Fibroblast of lung (primary cell): ENCODE results near the gene ADCY5. TPM values are rescaled to one million over a fixed set of nuclear protein-coding genes. Genes with fewer than 3 reads are reported as not detected.

Experiments used
- DNase-seq, 2 donors: peaks; one replicate each; pipeline versions ENCODE4 v3.0.0 to v3.0.0-alpha.2; 2010; ENCODE audit warnings: low read depth in 2 of 2
- H2AFZ ChIP-seq: 2 replicates; pipeline ENCODE4 v1.5.1; 2012; ENCODE audit warnings: low read length, control low read depth, inconsistent platforms
- H3K27ac ChIP-seq: 2 replicates; pipeline ENCODE4 v1.5.1; 2011; ENCODE audit warnings: low read length, control low read depth; ENCODE audit not compliant: insufficient read depth
- H3K27me3 ChIP-seq: 2 replicates; pipeline ENCODE4 v1.5.1; 2011; ENCODE audit warnings: mild to moderate bottlenecking, low read length; ENCODE audit not compliant: control insufficient read depth, insufficient read depth
- H3K36me3 ChIP-seq: 2 replicates; pipeline ENCODE4 v1.5.1; 2011; ENCODE audit warnings: low read length; ENCODE audit not compliant: control insufficient read depth, insufficient read depth
- H3K4me1 ChIP-seq: 2 replicates; pipeline ENCODE4 v1.5.1; 2011; ENCODE audit warnings: low read length; ENCODE audit not compliant: control insufficient read depth, insufficient read depth; ENCODE audit errors: extremely low read depth
- H3K4me2 ChIP-seq: 2 replicates; pipeline ENCODE4 v1.5.1; 2011; ENCODE audit warnings: low read length, control low read depth; ENCODE audit not compliant: insufficient read depth; ENCODE audit errors: extremely low read depth
- H3K4me3 ChIP-seq, 4 experiments: fragments of 200-600 bp in 1 of 4; sonication (generic) in 1 of 4; replicated peaks in 1 of 4; 2 replicates each; pipeline ENCODE4 v1.5.1; 2011 to 2016; ENCODE audit warnings: low read length in 4 of 4, low read depth in 3 of 4, mild to moderate bottlenecking in 3 of 4, control low read depth in 2 of 4, inconsistent platforms in 1 of 4, mixed read lengths in 1 of 4; ENCODE audit not compliant: insufficient read depth in 1 of 4; ENCODE audit errors: control extremely low read depth in 1 of 4
- H3K79me2 ChIP-seq: 2 replicates; pipeline ENCODE4 v1.5.1; 2012; ENCODE audit warnings: mild to moderate bottlenecking, low read length, inconsistent platforms; ENCODE audit not compliant: control insufficient read depth, insufficient read depth
- H3K9ac ChIP-seq: 2 replicates; pipeline ENCODE4 v1.5.1; 2011; ENCODE audit warnings: mild to moderate bottlenecking, low read length, control low read depth; ENCODE audit not compliant: insufficient read depth
- H3K9me3 ChIP-seq: 2 replicates; pipeline ENCODE4 v1.5.1; 2012; ENCODE audit warnings: low read depth, low read length; ENCODE audit not compliant: control insufficient read depth, insufficient read depth
- H4K20me1 ChIP-seq: 2 replicates; pipeline ENCODE4 v1.5.1; 2011; ENCODE audit warnings: low read length; ENCODE audit not compliant: control insufficient read depth, insufficient read depth; ENCODE audit errors: extremely low read depth
- CTCF ChIP-seq, 2 donors: IDR thresholded peaks in 1 of 2; conservative IDR thresholded peaks in 1 of 2; 1 replicate in 1 of 2; 2 replicates in 1 of 2; pipeline ENCODE4 v1.5.1; 2011 to 2012; ENCODE audit warnings: low read length in 2 of 2, control low read depth in 1 of 2, inconsistent platforms in 1 of 2, low read depth in 1 of 2, mild to moderate bottlenecking in 1 of 2
- EZH2 ChIP-seq: IDR thresholded peaks from 2 replicates; pipeline ENCODE4 v1.5.1; 2012; ENCODE audit warnings: low read length, control low read depth, mild to moderate bottlenecking; ENCODE audit errors: missing control alignments
- polyA plus RNA-seq, 2 donors: library from polyadenylated mRNA; depleted of rRNA in 1 of 2; stranded (reverse) in 1 of 2; unstranded in 1 of 2; fragments of >200 nt; gene quantifications; 2 replicates each; pipeline ENCODE4 v1.2.1, GENCODE V29; 2011 to 2012; ENCODE audit warnings: missing spikeins in 1 of 2
- total RNA-seq: library from RNA; depleted of rRNA; stranded (reverse); fragments of >200 nt; gene quantifications from 2 replicates; pipeline ENCODE4 v1.2.1, GENCODE V29; 2014

The ADCY5 gene
- total and polyA plus RNA-seq, 2 donors (not counting 1 experiment from before 2014, with no cell fraction given), result 0.11 to 0.50 TPM

GRCh38 chr3:123336441-123336851, 112.4 kb downstream of the ADCY5 start:
- H4K20me1 ChIP-seq, result no peaks in the 10 kb centered on the region
- no peaks in the 10 kb centered on the region for H3K4me1 ChIP-seq
- no peak overlapping the region for H3K27ac ChIP-seq
- H3K4me2 ChIP-seq, result no peak overlapping the region
- no peak overlapping the region for H3K9ac ChIP-seq
- DNase-seq, result no peak
- TF ChIP-seq CTCF (conservative IDR thresholded peaks at IDR 0.05 in 1 of 2, IDR thresholded peaks at IDR 0.05 in 1 of 2; ENCODE audit: low read depth in 1 of 2, low read length in 2 of 2), result no peak
- no peak for TF ChIP-seq EZH2
- H3K79me2 ChIP-seq, result no peaks in the 10 kb centered on the region
- H3K27me3 ChIP-seq, result no peaks in the 10 kb centered on the region
- H2AFZ ChIP-seq, result no peak overlapping the region
- H3K9me3 ChIP-seq, result no peaks in the 10 kb centered on the region
- no peaks in the 10 kb centered on the region for H3K36me3 ChIP-seq
- no peak overlapping the region for H3K4me3 ChIP-seq

DNA sequence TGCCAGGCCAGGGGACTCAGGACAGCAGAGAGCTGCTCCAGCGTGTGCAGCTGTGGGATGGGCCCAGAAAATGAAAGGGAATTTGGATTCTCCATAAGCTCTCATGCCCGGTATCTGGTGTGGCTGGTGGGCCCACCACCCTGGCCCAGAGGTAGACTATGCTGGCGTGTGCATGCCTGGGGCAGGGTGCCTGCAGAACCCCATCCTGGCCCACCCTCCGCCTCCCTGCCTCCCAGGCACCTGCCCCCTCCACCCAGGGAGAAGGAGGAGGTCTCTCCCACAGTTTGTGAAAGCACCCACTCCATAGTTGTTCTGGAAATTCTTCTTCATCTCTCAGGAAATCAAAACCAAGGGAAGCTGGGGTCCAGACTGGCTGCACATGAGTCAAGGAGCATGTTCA, 112.9 kb downstream of the ADCY5 start:
- Histone ChIP-seq H3K79me2 (no peaks in the 10 kb centered on the region), H3K9me3 (no peaks in the 10 kb centered on the region), H3K4me2 (no peak overlapping the region), H3K27ac (no peak overlapping the region), H3K27me3 (no peaks in the 10 kb centered on the region), H3K9ac (no peak overlapping the region), H3K4me1 (no peaks in the 10 kb centered on the region), H3K4me3 (no peak overlapping the region), H3K36me3 (no peaks in the 10 kb centered on the region), H2AFZ (no peak overlapping the region), H4K20me1 (no peaks in the 10 kb centered on the region)
- no peak for DNase-seq
- TF ChIP-seq CTCF (conservative IDR thresholded peaks at IDR 0.05 in 1 of 2, IDR thresholded peaks at IDR 0.05 in 1 of 2; ENCODE audit: low read depth in 1 of 2, low read length in 2 of 2) (no peak), EZH2 (no peak)

DNA sequence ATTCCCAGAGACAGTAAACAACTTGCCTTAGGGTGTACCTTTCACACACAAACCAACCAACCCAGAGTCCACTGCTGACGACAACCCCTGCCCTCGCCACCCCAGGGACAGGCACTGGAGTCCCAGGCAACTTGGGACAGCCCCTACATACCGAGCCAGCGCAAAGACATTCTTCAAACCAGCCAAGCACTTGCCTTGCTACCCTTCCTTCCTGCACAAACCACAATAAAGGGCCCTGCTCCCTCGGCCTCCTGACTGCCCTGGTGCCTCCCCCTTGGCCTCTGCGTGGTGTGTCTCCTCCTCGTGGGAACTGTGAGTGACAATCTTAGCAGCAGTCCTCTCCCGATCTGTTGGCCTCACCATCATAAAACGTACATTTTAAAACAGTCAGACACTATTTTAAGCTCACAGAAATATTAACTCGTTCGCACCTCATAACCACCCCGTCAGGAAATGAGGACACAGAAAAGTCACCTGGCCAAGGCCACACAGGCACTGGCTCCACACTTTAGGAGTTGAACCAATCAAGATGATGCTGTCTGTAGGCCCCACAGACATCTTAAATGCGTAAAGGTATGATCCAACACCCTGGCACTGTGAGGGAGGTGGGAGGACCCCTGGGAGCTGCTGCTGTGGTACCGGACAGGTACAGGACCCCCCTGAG, 113.8 kb downstream of the ADCY5 start:
- Histone ChIP-seq H3K4me1 (no peaks in the 10 kb centered on the region), H3K79me2 (no peaks in the 10 kb centered on the region), H3K9ac (no peak overlapping the region), H3K9me3 (no peaks in the 10 kb centered on the region), H3K4me2 (no peak overlapping the region), H3K27me3 (no peaks in the 10 kb centered on the region), H3K36me3 (no peaks in the 10 kb centered on the region), H4K20me1 (no peaks in the 10 kb centered on the region), H2AFZ (no peak overlapping the region), H3K27ac (no peak overlapping the region), H3K4me3 (no peak overlapping the region)
- TF ChIP-seq EZH2, result no peak
- no peak for TF ChIP-seq CTCF (conservative IDR thresholded peaks at IDR 0.05 in 1 of 2, IDR thresholded peaks at IDR 0.05 in 1 of 2; ENCODE audit: low read depth in 1 of 2, low read length in 2 of 2)
- no peak for DNase-seq
